Subcutaneous abdominal adipose tissue (tissue), 5 donors: ENCODE results near the gene CDH22.

Experiments
- H3K27ac ChIP-seq: one replicate; pipeline ENCODE4 v1.7.0; 2013; ENCODE audit warnings: low read depth, mild to moderate bottlenecking, inconsistent platforms, low read length, moderate library complexity
- H3K27me3 ChIP-seq, 5 donors: one replicate each; pipeline ENCODE4 v1.7.0; 2013; ENCODE audit warnings: low read length in 5 of 5, inconsistent platforms in 1 of 5; ENCODE audit not compliant: control insufficient read depth in 5 of 5, insufficient read depth in 4 of 5
- H3K36me3 ChIP-seq, 5 donors: one replicate each; pipeline ENCODE4 v1.7.0; 2013; ENCODE audit warnings: low read length in 5 of 5; ENCODE audit not compliant: control insufficient read depth in 5 of 5, insufficient read depth in 5 of 5
- H3K4me1 ChIP-seq, 5 donors: one replicate each; pipeline ENCODE4 v1.7.0; 2013; ENCODE audit warnings: low read length in 5 of 5, mild to moderate bottlenecking in 3 of 5, moderate library complexity in 1 of 5; ENCODE audit not compliant: control insufficient read depth in 5 of 5, insufficient read depth in 5 of 5
- H3K4me3 ChIP-seq, 5 donors: one replicate each; pipeline ENCODE4 v1.7.0; 2013; ENCODE audit warnings: low read length in 5 of 5, low read depth in 1 of 5
- H3K9ac ChIP-seq, 5 donors: one replicate each; pipeline ENCODE4 v1.7.0; 2013; ENCODE audit warnings: low read length in 5 of 5, mild to moderate bottlenecking in 4 of 5, moderate library complexity in 3 of 5
- H3K9me3 ChIP-seq, 5 donors: one replicate each; pipeline ENCODE4 v1.7.0; 2013; ENCODE audit warnings: low read length in 5 of 5; ENCODE audit not compliant: control insufficient read depth in 5 of 5
- donor health status: healthy.
- donor health status: healthy.
- donor health status: healthy.
- donor health status: healthy.
- donor health status: healthy.

CDH22 gene

GRCh38 chr20:46308258-46309157 lies at the start of gene CDH22:
CDH22 (minus strand) TSS chr20:46308498; CDS start chr20:46251294, 57,204 bp downstream.
- Histone ChIP-seq H3K27ac (no peak within 1 kb of the TSS), H3K27me3 (peaks cover 56 to 80% (median 78%) of the 10 kb centered on the region in 5 donors), H3K4me3 (peak within 1 kb of the TSS in 4 of 5 donors; percentile 52 to 62 (median 57)), H3K36me3 (no peaks in the 10 kb centered on the region), H3K4me1 (peaks cover 0 to 28% (median 21%) of the 10 kb centered on the region in 5 donors), H3K9ac (no peak within 1 kb of the TSS), H3K9me3 (no peaks in the 10 kb centered on the region)

GRCh38 chr20:46357030-46357514 lies 48.8 kb upstream of the CDH22 start:
- Histone ChIP-seq H3K36me3 (peaks cover 0 to 47% (median 16%) of the 10 kb centered on the region in 5 donors), H3K27me3 (no peaks in the 10 kb centered on the region), H3K4me3 (peak overlapping the region in 1 of 5 donors; percentile 4), H3K9ac (peak overlapping the region in 3 of 5 donors; percentile 12 to 39 (median 34)), H3K4me1 (peaks cover 11 to 53% (median 49%) of the 10 kb centered on the region in 5 donors), H3K9me3 (no peaks in the 10 kb centered on the region), H3K27ac (no peak overlapping the region)

- H3K36me3 ChIP-seq = peaks cover 0 to 45% (median 20%) of the 10 kb centered on the region in 5 donors
- H3K9ac ChIP-seq = peak overlapping the region in 3 of 5 donors; percentile 12 to 34 (median 12)
- H3K4me3 ChIP-seq = peak overlapping the region in 1 of 5 donors; percentile 4
- H3K9me3 ChIP-seq = no peaks in the 10 kb centered on the region
- no peak overlapping the region for H3K27ac ChIP-seq
- H3K27me3 ChIP-seq = no peaks in the 10 kb centered on the region
- peaks cover 11 to 46% (median 42%) of the 10 kb centered on the region in 5 donors for H3K4me1 ChIP-seq
Observed at GRCh38 chr20:46356195-46357029, 48.1 kb upstream of the CDH22 start.

GRCh38 chr20:46355778-46356177 lies 47.5 kb upstream of the CDH22 start:
- peaks cover 0 to 49% (median 22%) of the 10 kb centered on the region in 5 donors for H3K36me3 ChIP-seq
- H3K9ac ChIP-seq = peak overlapping the region in 1 of 5 donors; percentile 12
- no peaks in the 10 kb centered on the region for H3K9me3 ChIP-seq
- H3K4me1 ChIP-seq = peaks cover 11 to 46% (median 36%) of the 10 kb centered on the region in 5 donors
- H3K27me3 ChIP-seq = no peaks in the 10 kb centered on the region
- no peak overlapping the region for H3K4me3 ChIP-seq
- H3K27ac ChIP-seq = no peak overlapping the region

GRCh38 chr20:46354920-46355654 lies 46.8 kb upstream of the CDH22 start:
- no peak overlapping the region for H3K4me3 ChIP-seq
- peaks cover 0 to 56% (median 28%) of the 10 kb centered on the region in 5 donors for H3K36me3 ChIP-seq
- H3K27me3 ChIP-seq = no peaks in the 10 kb centered on the region
- H3K4me1 ChIP-seq = peaks cover 11 to 45% (median 34%) of the 10 kb centered on the region in 5 donors
- H3K9me3 ChIP-seq = no peaks in the 10 kb centered on the region
- H3K27ac ChIP-seq = no peak overlapping the region
- H3K9ac ChIP-seq = no peak overlapping the region

- Histone ChIP-seq H3K36me3 (peaks cover 0 to 62% (median 32%) of the 10 kb centered on the region in 5 donors), H3K27me3 (no peaks in the 10 kb centered on the region), H3K4me3 (no peak overlapping the region), H3K9ac (no peak overlapping the region), H3K27ac (no peak overlapping the region), H3K9me3 (no peaks in the 10 kb centered on the region), H3K4me1 (peaks cover 5 to 44% (median 25%) of the 10 kb centered on the region in 5 donors)
Observed at GRCh38 chr20:46354207-46354555, 45.9 kb upstream of the CDH22 start.

- Histone ChIP-seq H3K9me3 (no peaks in the 10 kb centered on the region), H3K27me3 (no peaks in the 10 kb centered on the region), H3K36me3 (peaks cover 0 to 63% (median 31%) of the 10 kb centered on the region in 5 donors), H3K27ac (no peak overlapping the region), H3K4me3 (no peak overlapping the region), H3K4me1 (peaks cover 4 to 44% (median 25%) of the 10 kb centered on the region in 5 donors), H3K9ac (no peak overlapping the region)
Observed at GRCh38 chr20:46353500-46354206, 45.4 kb upstream of the CDH22 start.

GRCh38 chr20:46352370-46352938 lies 44.2 kb upstream of the CDH22 start:
- Histone ChIP-seq H3K4me1 (peaks cover 2 to 39% (median 25%) of the 10 kb centered on the region in 5 donors), H3K36me3 (peaks cover 0 to 61% (median 28%) of the 10 kb centered on the region in 5 donors), H3K4me3 (no peak overlapping the region), H3K9ac (no peak overlapping the region), H3K9me3 (no peaks in the 10 kb centered on the region), H3K27ac (no peak overlapping the region), H3K27me3 (no peaks in the 10 kb centered on the region)
